Measurements from ENCODE around the gene DNASE1L2.
A peak's percentile ranks its signal among the peaks of the same experiment; 100 is the strongest.
"Not testable (repeated sequence)": the region's sequence is repeated elsewhere in the genome, so short reads cannot be mapped to it uniquely, and the experiment has no call there.

The DNASE1L2 gene

GRCh38 chr16:2267505-2267912 is 31.3 kb downstream of the DNASE1L2 start:
- not testable (repeated sequence) for DNase-seq (ENCODE audit: low read depth in 2 of 3, low spot score in 1 of 3)

DNA sequence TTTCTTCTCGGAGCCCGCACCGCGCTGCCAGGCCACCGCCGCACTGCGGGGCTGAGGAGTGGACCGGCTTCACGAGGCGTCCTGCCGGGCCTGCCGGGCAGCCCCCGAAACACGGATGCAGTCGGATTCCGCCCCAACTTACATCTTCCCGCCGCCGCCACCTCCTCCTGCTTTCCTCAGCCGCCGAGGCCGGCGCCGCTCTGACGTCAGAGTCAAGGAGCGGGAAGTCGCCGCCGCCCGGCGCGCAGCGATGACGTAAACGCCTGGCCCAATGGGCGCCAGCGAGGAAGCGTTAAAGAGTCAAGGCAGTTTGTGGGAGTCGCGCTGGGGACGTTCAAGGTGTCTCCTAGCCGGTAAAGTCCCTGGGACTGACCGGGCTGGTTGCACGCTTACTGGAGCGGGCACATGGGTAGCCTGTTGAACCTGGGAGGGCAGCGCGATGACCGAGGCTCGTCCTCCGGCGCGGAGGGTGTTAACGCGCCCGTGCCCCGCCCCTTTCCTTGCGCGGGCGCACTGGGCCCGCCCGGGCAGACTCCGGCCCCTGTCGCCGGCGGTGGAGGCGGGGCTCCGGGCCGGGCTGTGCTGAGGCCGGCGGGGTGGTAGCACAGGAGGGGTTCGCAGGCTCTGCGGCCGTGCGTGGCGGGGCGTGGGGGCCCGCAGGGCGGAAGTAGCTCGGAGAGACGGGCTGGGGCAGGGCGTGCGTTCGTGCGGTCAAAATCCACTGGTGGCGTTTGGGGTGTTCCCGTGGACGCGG is 31.8 kb downstream of the DNASE1L2 start, which contains the start of gene RNPS1:
TSS of gene RNPS1 (minus strand) at position 214 of the 754 bp plus-strand sequence. CDS start 3,483 bp downstream, outside the sequence.
- DNase-seq (ENCODE audit: low read depth in 2 of 3, low spot score in 1 of 3): peak; percentile 92 to 97 (median 92)

DNA sequence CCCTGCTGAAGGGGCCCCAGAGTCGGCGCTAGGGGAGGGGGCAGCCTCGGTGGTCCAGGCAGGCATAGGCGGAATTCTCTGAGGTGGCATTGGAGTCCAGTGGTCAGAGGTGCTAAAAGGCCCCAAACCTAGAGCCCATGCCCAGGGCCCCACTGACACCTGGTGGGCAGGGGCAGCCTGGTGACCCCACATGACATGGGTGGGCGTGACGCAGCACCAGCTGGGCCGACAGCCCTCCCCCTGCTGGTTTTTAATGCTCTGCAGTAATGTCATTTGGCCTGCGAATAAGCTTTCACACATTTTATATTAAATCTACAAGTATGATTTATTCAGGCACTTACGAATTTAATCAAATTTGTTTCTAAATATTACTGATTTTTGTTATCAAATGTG is 33.8 kb downstream of the DNASE1L2 start:
- DNase-seq (ENCODE audit: low read depth in 2 of 3, low spot score in 1 of 3): no peak

GRCh38 chr16:2270588-2271470 is 34.6 kb downstream of the DNASE1L2 start:
- no peak for DNase-seq (ENCODE audit: low read depth in 2 of 3, low spot score in 1 of 3)

DNA sequence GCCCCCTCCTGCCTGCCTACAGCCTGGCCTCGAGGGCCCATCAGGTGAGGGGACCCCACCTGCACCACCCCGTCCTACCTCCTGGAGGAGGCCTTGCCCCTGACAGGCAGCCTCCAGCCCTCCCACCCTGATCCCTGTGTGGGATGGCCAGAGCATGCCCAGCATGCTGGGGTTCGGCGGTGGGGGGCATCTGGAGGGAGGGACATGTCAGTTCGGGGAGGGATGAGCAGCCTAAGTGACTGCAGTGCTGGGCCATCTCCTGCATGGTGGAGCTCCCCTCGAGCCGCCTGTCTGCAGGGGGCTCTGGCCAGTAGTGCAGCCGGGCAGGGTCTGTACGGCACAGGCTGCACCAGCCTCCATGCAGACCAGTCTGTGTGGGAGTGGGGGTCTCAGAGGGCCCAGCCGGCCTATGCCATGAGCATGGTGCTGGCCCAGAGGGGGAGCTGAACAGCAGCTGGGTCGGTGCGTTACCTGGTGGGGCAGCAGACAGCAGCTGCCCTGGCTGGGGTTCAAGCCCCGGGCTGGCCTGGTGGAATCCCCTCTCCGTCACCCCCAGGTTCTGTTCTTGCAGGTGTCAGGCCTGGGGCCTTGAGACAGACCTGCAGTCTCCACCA is 35.7 kb downstream of the DNASE1L2 start:
- no peak for DNase-seq (ENCODE audit: low read depth in 2 of 3, low spot score in 1 of 3)

- no peak for DNase-seq (ENCODE audit: low read depth in 2 of 3, low spot score in 1 of 3)
Observed at GRCh38 chr16:2273484-2273883, 37.2 kb downstream of the DNASE1L2 start.

- no peak for DNase-seq (ENCODE audit: low read depth in 2 of 3, low spot score in 1 of 3)
Observed at GRCh38 chr16:2273931-2274330, 37.7 kb downstream of the DNASE1L2 start.

GRCh38 chr16:2275476-2276367 is 39.5 kb downstream of the DNASE1L2 start:
- no peak for DNase-seq (ENCODE audit: low read depth in 2 of 3, low spot score in 1 of 3)

GRCh38 chr16:2276368-2277195 is 40.3 kb downstream of the DNASE1L2 start:
- DNase-seq (ENCODE audit: low read depth in 2 of 3, low spot score in 1 of 3): no peak

GRCh38 chr16:2277466-2278271 is 41.4 kb downstream of the DNASE1L2 start:
- DNase-seq (ENCODE audit: low read depth in 2 of 3, low spot score in 1 of 3): no peak

DNA sequence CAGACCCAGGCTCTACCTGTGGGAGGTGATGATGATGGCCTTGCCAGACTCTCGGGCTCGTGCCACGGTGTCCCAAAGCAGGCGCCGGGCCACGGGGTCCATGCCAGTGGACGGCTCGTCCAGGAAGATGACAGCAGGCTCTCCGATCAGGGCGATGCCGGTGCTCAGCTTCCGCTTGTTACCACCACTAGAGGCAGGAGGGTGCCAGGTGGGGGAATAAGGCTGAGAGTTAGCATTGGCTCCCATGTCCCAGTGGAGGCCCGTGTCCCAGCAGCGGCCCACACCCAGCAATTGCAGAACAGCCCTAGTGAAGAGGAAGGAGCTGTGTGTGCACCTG is 42.0 kb downstream of the DNASE1L2 start:
- no peak for DNase-seq (ENCODE audit: low read depth in 2 of 3, low spot score in 1 of 3)

DNA sequence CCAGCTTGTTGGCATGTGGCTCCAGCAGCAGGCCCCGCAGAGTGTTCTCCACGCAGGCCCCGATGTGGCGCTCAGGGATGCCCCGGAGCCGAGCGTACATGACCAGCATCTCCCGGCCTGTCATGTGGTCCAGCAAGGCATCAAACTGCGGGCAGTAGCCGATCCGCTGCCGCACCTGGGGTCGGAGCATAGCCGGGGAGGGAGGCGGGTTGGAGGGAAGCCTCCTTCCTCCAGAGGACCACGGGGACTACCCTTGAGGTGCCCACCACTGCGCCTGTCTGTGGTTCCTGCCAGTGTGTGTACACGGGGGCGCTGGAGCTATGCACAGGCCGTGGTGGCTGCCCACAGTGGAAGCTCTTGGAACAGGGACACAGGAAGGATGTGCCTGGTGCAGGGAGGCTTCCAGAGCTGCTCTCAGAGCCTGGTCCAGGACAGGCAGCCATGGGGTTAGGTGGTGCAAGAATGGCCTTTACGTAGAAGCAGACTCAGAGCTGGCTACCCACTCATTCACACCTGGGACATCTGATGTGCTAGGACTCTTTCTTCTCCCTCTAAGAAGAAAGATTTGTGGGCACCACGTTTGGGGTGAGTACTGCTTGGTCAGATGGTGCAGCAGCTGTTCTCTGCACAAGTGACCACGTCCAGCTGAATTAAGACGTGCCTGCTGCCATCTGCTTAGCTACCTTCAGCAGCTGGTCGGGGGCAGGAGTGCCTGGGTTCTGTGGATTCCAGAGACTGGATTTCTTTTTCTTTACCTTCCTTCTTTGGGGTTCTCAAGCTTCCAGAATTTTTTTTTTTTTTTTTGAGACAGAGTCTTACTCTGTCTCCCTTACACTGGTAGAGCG is 42.9 kb downstream of the DNASE1L2 start:
- no peak for DNase-seq (ENCODE audit: low read depth in 2 of 3, low spot score in 1 of 3)

- DNase-seq (ENCODE audit: low read depth in 2 of 3, low spot score in 1 of 3): no peak
Observed at GRCh38 chr16:2280461-2280860, 44.2 kb downstream of the DNASE1L2 start.

GRCh38 chr16:2280981-2281542 is 44.8 kb downstream of the DNASE1L2 start:
- no peak for DNase-seq (ENCODE audit: low read depth in 2 of 3, low spot score in 1 of 3)

DNA sequence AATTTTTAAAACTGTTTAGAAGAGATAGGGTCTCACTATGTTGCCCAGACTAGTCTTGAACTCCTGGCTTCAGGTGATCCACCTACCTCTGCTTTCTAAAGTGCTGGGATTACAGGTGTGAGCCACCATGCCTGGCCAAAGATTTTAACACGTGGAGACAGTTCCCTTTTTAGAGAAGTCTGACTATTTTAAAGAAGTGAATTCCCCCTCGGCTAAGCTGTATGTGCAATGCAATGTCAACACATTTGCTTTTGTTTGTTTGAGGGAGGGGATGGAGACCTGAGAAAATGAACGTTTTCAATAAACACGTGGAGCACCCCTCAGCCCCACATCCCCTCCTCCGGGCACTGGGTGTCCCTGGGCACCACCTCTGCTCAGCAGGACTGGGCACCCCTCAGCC is 46.0 kb downstream of the DNASE1L2 start:
- DNase-seq (ENCODE audit: low read depth in 2 of 3, low spot score in 1 of 3): no peak

GRCh38 chr16:2282866-2283555 is 46.8 kb downstream of the DNASE1L2 start:
- no peak for DNase-seq (ENCODE audit: low read depth in 2 of 3, low spot score in 1 of 3)
